ENCODE results near the gene NDEL1.

Gene NDEL1

GRCh38 chr17:8494021-8494420 is 58.3 kb downstream of the NDEL1 start:
- no peaks in the 10 kb centered on the region for H3K27me3 ChIP-seq (ENCODE audit: control insufficient read depth in 2 of 2, insufficient read depth in 2 of 2, low read length in 2 of 2)
- H3K9me3 ChIP-seq (ENCODE audit: control insufficient read depth in 2 of 2, low read length in 2 of 2) = no peaks in the 10 kb centered on the region
- H3K9ac ChIP-seq (ENCODE audit: low read depth in 1 of 2, low read length in 2 of 2) = no peak overlapping the region
- H3K27ac ChIP-seq (ENCODE audit: low read depth in 2 of 2, low read length in 2 of 2) = no peak overlapping the region
- no peaks in the 10 kb centered on the region for H3K4me1 ChIP-seq (ENCODE audit: control insufficient read depth in 2 of 2, insufficient read depth in 2 of 2, low read length in 2 of 2)
- H3K36me3 ChIP-seq (ENCODE audit: control insufficient read depth in 2 of 2, insufficient read depth in 2 of 2, low read length in 2 of 2) = peaks cover 5 to 7% of the 10 kb centered on the region in 2 donors
- H3K4me3 ChIP-seq (ENCODE audit: low read length in 2 of 2) = no peak overlapping the region

- no peak overlapping the region for H3K4me3 ChIP-seq (ENCODE audit: low read length in 2 of 2)
- no peak overlapping the region for H3K9ac ChIP-seq (ENCODE audit: low read depth in 1 of 2, low read length in 2 of 2)
- H3K4me1 ChIP-seq (ENCODE audit: control insufficient read depth in 2 of 2, insufficient read depth in 2 of 2, low read length in 2 of 2) = no peaks in the 10 kb centered on the region
- H3K27ac ChIP-seq (ENCODE audit: low read depth in 2 of 2, low read length in 2 of 2) = no peak overlapping the region
- peaks cover 5 to 11% of the 10 kb centered on the region in 2 donors for H3K36me3 ChIP-seq (ENCODE audit: control insufficient read depth in 2 of 2, insufficient read depth in 2 of 2, low read length in 2 of 2)
- no peaks in the 10 kb centered on the region for H3K9me3 ChIP-seq (ENCODE audit: control insufficient read depth in 2 of 2, low read length in 2 of 2)
- no peaks in the 10 kb centered on the region for H3K27me3 ChIP-seq (ENCODE audit: control insufficient read depth in 2 of 2, insufficient read depth in 2 of 2, low read length in 2 of 2)
Measured at GRCh38 chr17:8494506-8495111, 58.9 kb downstream of the NDEL1 start.

GRCh38 chr17:8496081-8496480 is 60.4 kb downstream of the NDEL1 start:
- Histone ChIP-seq H3K9ac (ENCODE audit: low read depth in 1 of 2, low read length in 2 of 2) (no peak overlapping the region), H3K4me1 (ENCODE audit: control insufficient read depth in 2 of 2, insufficient read depth in 2 of 2, low read length in 2 of 2) (no peaks in the 10 kb centered on the region), H3K36me3 (ENCODE audit: control insufficient read depth in 2 of 2, insufficient read depth in 2 of 2, low read length in 2 of 2) (peaks cover 0 to 9% of the 10 kb centered on the region in 2 donors), H3K27ac (ENCODE audit: low read depth in 2 of 2, low read length in 2 of 2) (no peak overlapping the region), H3K4me3 (ENCODE audit: low read length in 2 of 2) (no peak overlapping the region), H3K9me3 (ENCODE audit: control insufficient read depth in 2 of 2, low read length in 2 of 2) (no peaks in the 10 kb centered on the region), H3K27me3 (ENCODE audit: control insufficient read depth in 2 of 2, insufficient read depth in 2 of 2, low read length in 2 of 2) (no peaks in the 10 kb centered on the region)

- Histone ChIP-seq H3K9me3 (ENCODE audit: control insufficient read depth in 2 of 2, low read length in 2 of 2) (no peaks in the 10 kb centered on the region), H3K4me3 (ENCODE audit: low read length in 2 of 2) (no peak overlapping the region), H3K36me3 (ENCODE audit: control insufficient read depth in 2 of 2, insufficient read depth in 2 of 2, low read length in 2 of 2) (peaks cover 0 to 5% of the 10 kb centered on the region in 2 donors)
Measured at GRCh38 chr17:8499171-8499570, 63.5 kb downstream of the NDEL1 start.

GRCh38 chr17:8499614-8500013 is 63.9 kb downstream of the NDEL1 start:
- Histone ChIP-seq H3K27ac (ENCODE audit: low read depth in 2 of 2, low read length in 2 of 2) (no peak overlapping the region), H3K27me3 (ENCODE audit: control insufficient read depth in 2 of 2, insufficient read depth in 2 of 2, low read length in 2 of 2) (no peaks in the 10 kb centered on the region), H3K9ac (ENCODE audit: low read depth in 1 of 2, low read length in 2 of 2) (no peak overlapping the region), H3K4me1 (ENCODE audit: control insufficient read depth in 2 of 2, insufficient read depth in 2 of 2, low read length in 2 of 2) (no peaks in the 10 kb centered on the region), H3K4me3 (ENCODE audit: low read length in 2 of 2) (no peak overlapping the region), H3K9me3 (ENCODE audit: control insufficient read depth in 2 of 2, low read length in 2 of 2) (no peaks in the 10 kb centered on the region), H3K36me3 (ENCODE audit: control insufficient read depth in 2 of 2, insufficient read depth in 2 of 2, low read length in 2 of 2) (peaks cover 0 to 5% of the 10 kb centered on the region in 2 donors)

More at GRCh38 chr17:8499171-8499570, 63.5 kb downstream of the NDEL1 start:
- H3K9ac ChIP-seq (ENCODE audit: low read depth in 1 of 2, low read length in 2 of 2) = no peak overlapping the region
- H3K27ac ChIP-seq (ENCODE audit: low read depth in 2 of 2, low read length in 2 of 2) = no peak overlapping the region
- H3K4me1 ChIP-seq (ENCODE audit: control insufficient read depth in 2 of 2, insufficient read depth in 2 of 2, low read length in 2 of 2) = no peaks in the 10 kb centered on the region
- H3K27me3 ChIP-seq (ENCODE audit: control insufficient read depth in 2 of 2, insufficient read depth in 2 of 2, low read length in 2 of 2) = no peaks in the 10 kb centered on the region

- H3K9ac ChIP-seq (ENCODE audit: low read depth in 1 of 2, low read length in 2 of 2) = no peak overlapping the region
- H3K27me3 ChIP-seq (ENCODE audit: control insufficient read depth in 2 of 2, insufficient read depth in 2 of 2, low read length in 2 of 2) = no peaks in the 10 kb centered on the region
- no peak overlapping the region for H3K27ac ChIP-seq (ENCODE audit: low read depth in 2 of 2, low read length in 2 of 2)
- no peaks in the 10 kb centered on the region for H3K4me1 ChIP-seq (ENCODE audit: control insufficient read depth in 2 of 2, insufficient read depth in 2 of 2, low read length in 2 of 2)
- no peak overlapping the region for H3K4me3 ChIP-seq (ENCODE audit: low read length in 2 of 2)
- no peaks in the 10 kb centered on the region for H3K9me3 ChIP-seq (ENCODE audit: control insufficient read depth in 2 of 2, low read length in 2 of 2)
- H3K36me3 ChIP-seq (ENCODE audit: control insufficient read depth in 2 of 2, insufficient read depth in 2 of 2, low read length in 2 of 2) = peaks cover 0 to 5% of the 10 kb centered on the region in 2 donors
Measured at GRCh38 chr17:8500609-8501008, 64.9 kb downstream of the NDEL1 start.

GRCh38 chr17:8502126-8502525 is 66.4 kb downstream of the NDEL1 start:
- Histone ChIP-seq H3K4me1 (ENCODE audit: control insufficient read depth in 2 of 2, insufficient read depth in 2 of 2, low read length in 2 of 2) (no peaks in the 10 kb centered on the region), H3K27ac (ENCODE audit: low read depth in 2 of 2, low read length in 2 of 2) (no peak overlapping the region), H3K9ac (ENCODE audit: low read depth in 1 of 2, low read length in 2 of 2) (no peak overlapping the region), H3K27me3 (ENCODE audit: control insufficient read depth in 2 of 2, insufficient read depth in 2 of 2, low read length in 2 of 2) (no peaks in the 10 kb centered on the region), H3K4me3 (ENCODE audit: low read length in 2 of 2) (no peak overlapping the region), H3K9me3 (ENCODE audit: control insufficient read depth in 2 of 2, low read length in 2 of 2) (no peaks in the 10 kb centered on the region), H3K36me3 (ENCODE audit: control insufficient read depth in 2 of 2, insufficient read depth in 2 of 2, low read length in 2 of 2) (peaks cover 0 to 5% of the 10 kb centered on the region in 2 donors)

GRCh38 chr17:8503368-8503767 is 67.7 kb downstream of the NDEL1 start:
- H3K9ac ChIP-seq (ENCODE audit: low read depth in 1 of 2, low read length in 2 of 2) = no peak overlapping the region
- peaks cover 0 to 5% of the 10 kb centered on the region in 2 donors for H3K36me3 ChIP-seq (ENCODE audit: control insufficient read depth in 2 of 2, insufficient read depth in 2 of 2, low read length in 2 of 2)
- H3K4me3 ChIP-seq (ENCODE audit: low read length in 2 of 2) = no peak overlapping the region
- no peaks in the 10 kb centered on the region for H3K9me3 ChIP-seq (ENCODE audit: control insufficient read depth in 2 of 2, low read length in 2 of 2)
- no peaks in the 10 kb centered on the region for H3K4me1 ChIP-seq (ENCODE audit: control insufficient read depth in 2 of 2, insufficient read depth in 2 of 2, low read length in 2 of 2)
- no peak overlapping the region for H3K27ac ChIP-seq (ENCODE audit: low read depth in 2 of 2, low read length in 2 of 2)
- no peaks in the 10 kb centered on the region for H3K27me3 ChIP-seq (ENCODE audit: control insufficient read depth in 2 of 2, insufficient read depth in 2 of 2, low read length in 2 of 2)

- no peaks in the 10 kb centered on the region for H3K4me1 ChIP-seq (ENCODE audit: control insufficient read depth in 2 of 2, insufficient read depth in 2 of 2, low read length in 2 of 2)
- H3K36me3 ChIP-seq (ENCODE audit: control insufficient read depth in 2 of 2, insufficient read depth in 2 of 2, low read length in 2 of 2) = peaks cover 0 to 5% of the 10 kb centered on the region in 2 donors
- no peak overlapping the region for H3K27ac ChIP-seq (ENCODE audit: low read depth in 2 of 2, low read length in 2 of 2)
Measured at GRCh38 chr17:8503807-8504206, 68.1 kb downstream of the NDEL1 start.

GRCh38 chr17:8504460-8505207 is 69.0 kb downstream of the NDEL1 start:
- Histone ChIP-seq H3K4me3 (ENCODE audit: low read length in 2 of 2) (no peak overlapping the region), H3K4me1 (ENCODE audit: control insufficient read depth in 2 of 2, insufficient read depth in 2 of 2, low read length in 2 of 2) (no peaks in the 10 kb centered on the region), H3K27me3 (ENCODE audit: control insufficient read depth in 2 of 2, insufficient read depth in 2 of 2, low read length in 2 of 2) (no peaks in the 10 kb centered on the region), H3K9me3 (ENCODE audit: control insufficient read depth in 2 of 2, low read length in 2 of 2) (no peaks in the 10 kb centered on the region), H3K9ac (ENCODE audit: low read depth in 1 of 2, low read length in 2 of 2) (no peak overlapping the region), H3K27ac (ENCODE audit: low read depth in 2 of 2, low read length in 2 of 2) (no peak overlapping the region), H3K36me3 (ENCODE audit: control insufficient read depth in 2 of 2, insufficient read depth in 2 of 2, low read length in 2 of 2) (no peaks in the 10 kb centered on the region)

More at GRCh38 chr17:8503807-8504206, 68.1 kb downstream of the NDEL1 start:
- no peak overlapping the region for H3K9ac ChIP-seq (ENCODE audit: low read depth in 1 of 2, low read length in 2 of 2)
- no peaks in the 10 kb centered on the region for H3K27me3 ChIP-seq (ENCODE audit: control insufficient read depth in 2 of 2, insufficient read depth in 2 of 2, low read length in 2 of 2)
- no peak overlapping the region for H3K4me3 ChIP-seq (ENCODE audit: low read length in 2 of 2)
- no peaks in the 10 kb centered on the region for H3K9me3 ChIP-seq (ENCODE audit: control insufficient read depth in 2 of 2, low read length in 2 of 2)

Measured in mucosa of rectum (tissue), 2 donors.